Activated naive CD4-positive, alpha-beta T cell (primary cell): ENCODE results near the gene AURKAIP1.
"Not testable (repeated sequence)": the region's sequence is repeated elsewhere in the genome, so short reads cannot be mapped to it uniquely, and the experiment has no call there.

ENCODE experiments used
- DNase-seq, 4 experiments: peaks; one replicate each; lab custom pipeline; 2025; lab: John Stamatoyannopoulos, UW

Gene AURKAIP1

DNA sequence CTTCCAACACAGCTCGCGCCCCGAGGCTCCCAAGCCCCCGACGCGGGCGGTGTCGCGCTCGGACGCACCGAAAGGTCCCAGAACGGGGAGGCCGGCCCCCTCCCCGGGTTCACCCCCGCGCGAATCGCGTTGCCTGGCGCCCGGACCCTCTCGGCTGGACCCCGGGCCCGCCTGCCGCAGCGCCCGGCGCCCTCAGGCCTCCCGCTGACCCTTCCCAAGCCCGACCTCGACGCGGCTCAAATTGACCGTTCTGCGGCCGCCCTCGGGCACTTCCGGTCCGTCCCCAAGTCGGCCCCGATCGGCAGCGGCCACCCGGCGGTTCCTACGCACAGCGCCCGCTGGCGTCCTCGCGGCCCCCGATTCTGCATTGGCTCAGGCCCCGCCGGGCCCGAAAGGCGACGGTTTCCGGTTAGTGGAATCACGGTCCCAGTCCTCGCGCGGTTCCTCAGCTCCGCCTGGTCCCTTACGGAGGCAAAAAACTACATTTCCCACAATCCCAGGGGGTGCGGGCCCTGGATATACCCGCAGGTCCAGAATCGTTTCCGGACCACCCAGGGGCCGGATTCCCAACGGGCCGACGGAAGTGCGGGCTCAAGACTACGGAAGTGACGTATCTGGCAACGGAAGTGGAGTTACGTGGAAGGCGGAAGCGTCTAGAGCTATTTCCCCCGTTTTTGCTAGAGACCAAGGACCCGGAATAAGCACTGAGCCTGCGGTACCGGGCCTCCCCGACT lies at the start of gene AURKAIP1:
Gene AURKAIP1 (minus strand): TSS at position 279 of the 734 bp plus-strand sequence. CDS start 451 bp downstream, outside the sequence.
- peak; percentile 86 to 90 (median 87) for DNase-seq

GRCh38 chr1:1424707-1425106 lies 49.7 kb upstream of the AURKAIP1 start:
- no peak for DNase-seq

DNA sequence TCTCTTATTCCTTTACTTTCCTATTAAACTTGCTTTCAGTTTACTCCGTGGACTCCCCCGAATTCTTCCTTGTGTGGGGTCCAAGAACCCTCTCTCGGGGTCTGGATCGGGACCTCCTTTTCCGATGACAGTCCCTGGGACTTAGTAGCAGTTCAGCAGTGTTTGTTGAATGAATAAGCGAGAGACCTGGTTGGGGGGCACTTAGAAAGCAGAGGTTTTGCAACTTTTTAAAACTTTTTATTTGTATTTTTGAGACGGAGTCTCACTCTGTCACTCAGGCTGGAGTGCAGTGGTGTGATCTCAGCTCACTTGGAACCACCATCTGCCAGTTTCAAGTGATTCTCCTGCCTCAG lies 48.2 kb upstream of the AURKAIP1 start:
- DNase-seq = no peak

- DNase-seq = no peak
These were observed 47.6 kb upstream of the AURKAIP1 start for GRCh38 chr1:1422465-1423244.

DNA sequence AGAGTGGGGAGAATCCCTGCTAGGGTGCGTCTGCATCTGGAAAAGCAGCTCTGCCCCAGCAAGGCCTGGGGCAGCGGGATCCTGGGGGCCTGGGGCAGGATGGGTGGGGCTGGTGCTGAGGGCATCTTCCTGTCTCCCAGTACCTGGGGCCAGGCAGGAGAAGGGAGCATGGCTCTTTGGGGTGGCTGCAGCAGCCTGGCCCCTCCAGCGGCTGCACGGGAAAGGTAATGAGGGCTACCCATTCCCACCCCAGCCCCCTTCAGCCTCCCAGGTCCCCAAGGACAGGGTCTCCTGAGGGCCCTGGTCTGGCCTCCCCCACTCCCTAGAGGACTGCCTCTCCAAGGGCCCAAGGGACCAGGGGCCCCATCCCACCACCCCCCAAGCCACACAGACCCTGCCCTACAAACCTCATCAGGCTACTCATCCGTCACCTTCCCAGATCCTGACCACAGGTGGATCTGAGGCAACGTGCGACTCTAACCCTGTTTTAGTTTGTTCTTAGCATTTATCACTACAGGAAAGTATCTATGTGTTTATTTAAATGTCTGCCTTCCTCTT lies 47.0 kb upstream of the AURKAIP1 start:
- no peak for DNase-seq

DNA sequence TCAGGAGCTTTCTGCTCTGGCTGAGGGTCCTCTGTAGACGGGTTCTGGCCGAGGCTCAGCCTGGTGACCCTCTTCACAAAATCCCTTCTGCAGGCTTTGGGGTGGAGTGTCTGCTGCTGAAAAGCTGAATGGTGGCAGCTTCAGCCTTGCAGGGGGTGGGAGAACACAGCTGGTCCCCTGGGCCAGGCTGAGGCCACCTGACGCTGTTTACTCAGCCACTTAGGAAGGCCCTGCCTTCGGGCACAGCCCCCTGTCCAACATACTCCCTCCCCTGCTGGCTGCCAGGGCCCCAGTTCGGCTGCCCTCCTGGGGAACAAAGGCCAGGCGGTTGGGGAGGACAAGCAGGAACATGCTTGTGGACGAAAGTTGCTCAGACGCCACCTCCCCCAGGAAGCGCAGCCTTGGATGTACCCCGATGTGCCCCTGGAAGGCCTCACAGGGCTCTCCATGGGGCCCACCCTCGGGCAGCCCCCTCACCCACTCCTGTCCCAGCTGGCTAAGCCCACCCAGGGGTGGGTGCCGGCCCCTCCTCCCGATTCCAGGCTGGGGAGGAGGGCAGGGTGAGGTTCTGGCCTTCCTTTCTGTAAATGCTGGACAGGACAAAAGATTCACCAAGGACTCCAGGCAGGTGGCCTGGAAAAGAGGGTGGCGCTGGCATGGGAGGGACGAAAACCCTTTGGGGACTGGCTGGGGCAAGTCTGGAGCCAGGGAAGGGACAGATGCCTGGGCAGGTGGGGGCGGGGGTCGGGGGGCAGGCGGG lies 46.3 kb upstream of the AURKAIP1 start, which contains the start of gene ANKRD65:
Gene ANKRD65 (minus strand): TSS at position 130 of the 760 bp plus-strand sequence. CDS start 271 bp downstream, outside the sequence.
- no peak for DNase-seq

DNA sequence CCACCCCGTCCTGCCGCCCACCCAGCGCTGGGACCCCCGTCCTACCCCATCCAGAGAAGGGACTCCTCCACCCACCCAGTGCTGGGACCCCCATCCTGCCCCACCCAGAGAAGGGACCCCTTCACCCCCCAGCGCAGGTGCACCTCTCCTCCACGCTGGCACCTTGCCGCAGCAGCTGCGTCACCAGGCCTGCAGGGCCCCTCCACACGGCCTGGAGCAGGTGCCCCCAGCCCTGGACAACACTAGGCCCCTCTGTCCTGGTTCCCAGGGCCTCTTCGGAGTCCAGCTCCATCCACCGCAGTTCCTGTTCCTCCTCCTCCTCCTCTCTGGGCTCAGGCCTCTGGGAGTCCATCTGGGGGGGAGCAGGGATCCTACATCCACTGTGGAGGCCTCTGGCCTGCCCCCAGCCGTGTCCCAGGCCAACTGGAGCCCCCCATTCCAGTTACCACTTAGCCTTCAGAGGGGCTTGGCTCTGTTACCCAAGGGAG lies 45.7 kb upstream of the AURKAIP1 start:
- no peak for DNase-seq

DNA sequence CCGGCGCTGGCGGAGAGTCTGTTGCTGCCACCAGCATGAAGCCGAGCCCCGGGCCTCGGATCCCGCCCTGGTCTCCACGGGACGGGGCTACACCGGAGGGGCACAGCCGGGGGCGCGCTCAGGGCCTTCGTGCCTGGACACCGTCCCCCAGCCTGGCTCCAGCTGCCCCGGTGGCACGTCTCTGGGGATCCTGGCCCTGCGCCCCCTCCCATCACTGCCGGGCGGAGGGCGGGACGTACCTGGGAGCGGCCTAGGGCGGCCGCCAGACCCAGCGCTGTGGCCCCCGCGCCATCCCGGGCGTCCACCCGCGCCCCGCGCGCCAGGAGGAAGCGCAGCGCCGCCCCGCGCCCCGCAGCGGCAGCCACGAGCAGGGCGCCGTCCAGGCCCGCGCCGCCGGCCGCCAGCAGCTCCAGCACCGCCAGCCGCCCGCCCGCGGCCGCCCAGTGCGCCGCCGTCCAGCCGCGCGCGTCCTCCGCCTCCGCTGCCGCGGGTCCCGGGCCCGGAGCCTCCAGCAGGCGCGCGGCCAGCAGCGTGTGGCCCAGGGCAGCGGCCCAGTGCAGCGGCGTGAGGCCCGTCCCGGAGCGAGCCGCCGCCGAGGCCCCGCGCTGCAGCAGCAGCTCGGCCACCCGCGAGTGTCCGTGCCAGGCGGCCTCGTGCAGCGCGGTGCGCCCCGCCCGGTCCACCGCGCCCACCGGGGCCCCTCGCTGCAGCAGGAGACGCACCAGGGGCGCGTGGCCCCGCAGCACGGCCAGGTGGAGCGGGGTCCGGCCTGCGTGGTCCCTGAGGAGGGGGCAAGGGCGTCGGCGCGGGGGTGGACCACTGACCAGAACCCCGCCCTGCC lies 45.0 kb upstream of the AURKAIP1 start:
- no peak for DNase-seq

GRCh38 chr1:1419363-1419812 lies 44.4 kb upstream of the AURKAIP1 start:
- DNase-seq = no peak

DNA sequence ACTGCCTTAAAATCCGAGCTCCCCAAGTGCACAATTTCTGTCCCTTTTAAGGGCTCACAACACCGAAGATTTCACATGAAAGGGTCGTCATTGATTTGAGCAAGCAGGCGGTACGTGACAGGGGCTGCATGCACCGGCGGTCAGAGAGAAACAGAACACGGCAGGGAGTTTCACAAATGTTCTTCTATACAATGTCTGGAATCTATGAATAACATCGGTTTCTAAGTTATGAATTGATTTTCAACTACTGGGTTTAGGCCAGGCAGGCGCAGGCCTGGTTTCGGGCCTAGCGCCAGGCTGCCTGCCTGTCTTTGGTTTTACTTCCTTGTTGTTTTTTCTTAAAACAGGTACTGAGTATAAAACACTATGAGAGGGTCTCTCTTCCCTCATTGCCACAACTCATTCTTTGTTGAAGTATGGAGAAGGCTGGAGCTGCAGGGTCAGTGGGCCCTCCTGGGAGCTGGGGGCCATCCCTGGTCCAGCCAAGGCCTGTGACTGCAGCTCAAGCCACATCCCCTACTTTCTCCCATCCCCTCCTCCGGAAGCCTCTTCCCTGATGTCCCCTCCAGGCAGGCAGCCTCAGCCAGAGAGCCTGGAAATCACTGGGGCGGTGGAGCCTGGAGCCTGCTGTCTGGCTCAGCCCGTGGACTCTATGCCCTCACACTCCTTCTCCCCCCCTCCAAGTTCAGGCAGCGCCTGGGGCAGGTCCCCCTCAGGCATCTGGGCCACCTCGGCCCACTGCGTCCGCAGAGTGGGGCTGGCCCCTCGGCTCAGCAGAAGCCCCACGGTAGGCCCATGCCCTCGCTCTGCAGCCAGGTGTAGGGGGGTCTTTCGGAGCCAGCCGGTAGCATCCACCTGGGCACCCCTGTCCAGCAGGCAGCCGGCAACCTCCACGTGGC lies 43.7 kb upstream of the AURKAIP1 start:
- no peak for DNase-seq

DNA sequence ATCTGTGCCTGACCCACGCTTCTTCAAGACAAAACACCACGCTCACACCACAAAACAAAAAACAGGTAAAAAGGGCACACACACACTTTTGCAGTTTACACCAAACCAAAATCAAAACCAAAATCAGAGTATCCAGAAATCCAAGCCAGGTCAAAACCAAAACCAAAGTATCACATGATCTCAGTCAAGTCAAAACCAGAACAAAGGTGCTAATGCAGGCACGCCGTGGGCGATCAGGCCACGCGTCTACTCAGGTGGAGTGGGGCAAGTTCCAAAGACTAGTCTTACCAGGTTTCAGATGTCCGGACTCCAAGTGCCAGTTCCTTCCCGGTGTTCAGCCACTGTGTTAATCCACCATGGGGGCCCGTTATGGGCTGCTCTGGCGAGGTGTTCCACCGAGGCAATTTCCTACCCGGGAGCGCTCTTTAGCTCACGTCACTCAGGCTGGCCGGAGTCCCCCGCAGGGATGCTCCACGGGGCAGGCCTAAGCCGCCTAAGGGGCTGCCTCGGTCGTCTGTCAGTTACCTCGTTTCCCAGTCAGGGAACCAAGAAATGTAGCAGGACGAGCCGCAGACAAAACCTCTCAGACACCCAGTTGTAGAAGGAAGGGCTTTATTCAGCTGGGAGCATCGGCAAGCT lies 42.9 kb upstream of the AURKAIP1 start:
- DNase-seq = not testable (repeated sequence)

DNA sequence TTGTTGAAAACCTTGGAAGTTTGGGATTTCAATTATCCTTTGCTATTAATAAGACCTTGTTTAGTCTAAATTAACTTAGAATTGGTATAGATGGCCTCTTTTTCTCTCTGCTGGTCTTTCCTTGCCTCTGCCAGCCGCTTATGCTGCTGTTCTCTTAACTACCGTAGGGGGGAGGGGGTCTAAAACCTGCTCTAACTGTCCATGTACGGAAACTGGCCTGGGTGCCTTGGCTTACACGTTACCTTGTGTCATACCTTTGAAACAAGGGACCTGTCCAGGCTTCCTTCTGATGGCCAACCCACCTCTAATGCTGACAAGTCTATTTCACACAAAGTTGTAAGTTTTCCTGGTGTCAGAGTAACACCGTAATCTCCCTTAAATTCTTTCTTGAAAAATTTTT lies 42.4 kb upstream of the AURKAIP1 start:
- DNase-seq = not testable (repeated sequence)

DNA sequence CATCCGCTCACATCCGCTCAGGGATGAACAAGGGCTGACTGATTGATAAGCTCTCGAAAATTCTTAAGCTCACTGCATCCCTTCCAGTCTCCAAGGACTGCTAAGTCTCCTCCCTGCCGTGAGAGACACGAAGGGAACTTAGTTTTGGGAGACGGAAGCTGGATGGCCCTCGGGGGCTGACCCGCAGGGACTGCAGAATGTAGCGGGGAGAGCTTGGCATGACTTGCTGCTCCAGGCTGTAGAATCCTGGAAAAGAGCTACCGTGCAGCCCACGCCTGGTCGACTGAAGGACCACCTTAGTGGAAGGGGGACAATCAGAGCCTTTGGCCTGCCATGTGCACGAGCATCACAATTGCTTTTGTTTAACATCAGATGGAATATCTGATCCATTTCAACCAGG lies 40.7 kb upstream of the AURKAIP1 start:
- DNase-seq = no peak

DNA sequence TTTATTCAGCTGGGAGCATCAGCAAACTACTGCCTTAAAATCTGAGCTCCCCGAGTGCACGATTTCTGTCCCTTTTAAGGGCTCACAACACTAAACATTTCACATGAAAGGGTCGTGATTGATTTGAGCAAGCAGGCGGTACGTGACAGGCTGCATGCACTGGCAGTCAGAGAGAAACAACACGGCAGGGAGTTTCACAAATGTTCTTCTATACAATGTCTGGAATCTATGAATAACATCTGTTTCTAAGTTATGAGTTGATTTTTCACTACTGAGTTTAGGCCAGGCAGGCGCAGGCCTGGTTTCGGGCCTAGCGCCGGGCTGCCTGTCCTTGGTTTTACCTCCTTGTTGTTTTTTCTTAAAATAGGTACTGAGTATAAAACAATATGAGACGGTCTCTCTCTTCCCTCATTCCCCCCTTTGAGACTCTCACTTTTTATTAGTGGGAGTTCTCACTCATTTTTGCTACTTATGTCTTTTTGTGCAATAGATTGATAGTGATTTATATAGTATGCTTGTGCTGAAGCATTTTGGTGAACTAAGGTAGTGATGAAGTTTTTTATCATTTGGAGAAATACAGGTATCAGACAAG lies 37.4 kb upstream of the AURKAIP1 start:
- DNase-seq = not testable (repeated sequence)

GRCh38 chr1:1411626-1412025 lies 36.6 kb upstream of the AURKAIP1 start:
- DNase-seq = no peak

- not testable (repeated sequence) for DNase-seq
These were observed 35.2 kb upstream of the AURKAIP1 start for GRCh38 chr1:1410238-1410637.

- peak in 2 of 4 experiments; percentile 27 to 36 for DNase-seq
These were observed 32.8 kb upstream of the AURKAIP1 start for GRCh38 chr1:1407636-1408318.
